HG03571 (cell line): ENCODE data around the gene SBK1.
"Not testable (repeated sequence)": the region's sequence is repeated elsewhere in the genome, so short reads cannot be mapped to it uniquely, and the experiment has no call there.

Source experiments
- ATAC-seq: cut with Tn5 transposase; IDR thresholded peaks from one replicate; pipeline ENCODE4 v1.9.1; 2021; ENCODE audit not compliant: unreplicated experiment

Gene SBK1

DNA sequence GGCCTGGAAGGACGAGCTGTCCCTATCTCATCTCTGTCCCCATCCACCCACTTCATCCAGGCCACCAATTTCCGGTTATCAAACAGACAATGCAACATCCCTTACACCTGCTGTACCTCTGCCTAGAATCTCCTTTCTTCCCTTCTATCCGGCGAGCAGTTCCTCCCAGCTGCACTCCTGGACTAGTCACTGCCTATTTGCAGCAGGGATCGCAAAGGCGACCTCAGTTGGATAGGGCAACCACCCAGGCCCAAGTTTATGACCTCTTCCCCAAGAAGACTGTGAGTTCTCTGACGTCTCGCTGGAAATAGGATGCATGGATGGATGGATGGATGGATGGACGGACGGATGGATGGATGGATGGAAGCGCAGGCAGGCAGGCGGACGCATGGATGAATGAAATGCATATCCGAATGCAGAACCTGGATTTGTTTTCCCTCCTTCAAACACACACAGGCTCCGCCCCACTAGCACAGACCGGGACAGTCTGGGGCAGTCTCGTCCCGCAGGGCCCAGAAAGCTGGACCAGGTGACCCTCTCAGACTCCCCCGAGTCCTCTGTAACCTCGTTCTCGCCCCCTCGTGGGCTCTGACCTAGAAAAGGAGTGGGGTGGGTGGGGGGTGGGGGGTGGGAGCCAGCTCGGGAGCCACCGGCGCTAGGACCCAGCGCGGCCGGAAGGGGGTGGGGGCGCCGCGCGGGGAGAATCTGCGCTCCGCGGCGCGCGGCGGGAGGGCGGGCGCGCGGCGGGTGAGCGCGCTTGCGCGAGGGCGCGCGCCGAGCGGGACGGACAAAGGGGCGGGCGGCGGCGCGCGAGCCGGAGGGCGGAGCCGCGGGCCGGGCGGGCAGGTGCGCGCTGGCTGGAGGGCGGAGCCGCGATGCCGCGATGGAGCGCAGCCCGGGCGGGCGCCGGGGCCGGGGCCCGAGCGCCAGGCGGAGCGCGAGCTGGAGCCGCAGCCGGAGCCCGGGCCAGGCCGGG lies at the start of gene SBK1:
TSS of gene SBK1 (plus strand) at position 875 of the 976 bp plus-strand sequence. CDS start 24,867 bp downstream, outside the sequence.
- ATAC-seq = peak; percentile 64

DNA sequence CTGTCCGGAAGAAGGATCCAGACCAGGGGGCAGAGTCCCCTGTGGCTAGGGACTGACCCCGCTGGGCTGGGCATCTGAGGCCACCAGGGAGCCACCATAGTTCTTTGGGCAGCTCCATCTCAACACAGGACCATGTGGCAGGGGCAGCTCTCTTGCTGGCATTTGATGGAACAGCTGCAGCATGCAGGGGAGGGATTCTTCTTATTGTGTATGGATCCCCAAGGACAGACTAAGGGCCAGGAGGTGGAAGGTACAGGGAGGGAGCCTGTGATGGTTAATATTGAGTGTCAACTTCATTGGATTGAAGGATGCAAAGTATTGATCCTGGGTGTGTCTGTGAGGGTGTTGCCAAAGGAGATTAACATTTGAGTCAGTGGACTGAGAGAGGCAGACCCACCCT lies 42.8 kb upstream of the SBK1 start:
- not testable (repeated sequence) for ATAC-seq

DNA sequence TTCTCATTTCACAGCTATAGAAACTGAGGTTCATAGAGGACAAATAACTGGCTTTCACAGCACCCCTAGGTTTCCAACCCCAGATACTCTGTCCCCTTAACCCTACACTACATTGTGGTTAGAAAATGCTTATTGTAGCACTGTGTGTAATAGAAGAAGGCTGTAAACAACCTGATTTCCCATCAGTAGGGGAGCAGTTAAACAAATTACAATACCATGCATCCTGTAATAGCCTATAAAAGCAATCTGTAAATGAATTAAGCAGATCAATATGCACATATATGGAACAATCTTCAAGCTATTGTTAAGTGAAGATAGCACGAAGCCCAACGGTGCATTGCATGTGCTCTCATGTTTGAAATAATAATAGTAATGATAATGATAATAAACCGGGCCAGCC lies 41.3 kb upstream of the SBK1 start:
- no peak for ATAC-seq

DNA sequence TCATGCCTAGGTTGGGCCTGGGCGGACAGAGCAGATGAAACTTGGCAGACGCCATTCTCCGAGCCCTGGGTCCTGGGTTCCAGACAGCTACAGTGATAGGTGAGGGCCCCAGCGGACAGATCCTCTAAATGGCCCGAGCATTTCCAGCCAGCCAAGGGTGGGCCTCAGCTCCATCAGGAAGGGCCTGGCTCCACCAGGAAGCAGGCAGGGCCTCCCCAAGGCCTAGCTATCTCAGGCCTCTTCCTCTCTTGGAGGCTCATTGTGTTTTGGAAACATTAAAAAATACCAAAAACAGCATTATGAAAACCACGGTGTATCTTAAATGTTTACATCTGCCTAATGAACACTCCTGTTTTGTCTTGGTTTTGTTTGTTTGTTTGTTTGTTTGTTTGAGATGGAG lies 38.2 kb upstream of the SBK1 start:
- ATAC-seq = no peak

DNA sequence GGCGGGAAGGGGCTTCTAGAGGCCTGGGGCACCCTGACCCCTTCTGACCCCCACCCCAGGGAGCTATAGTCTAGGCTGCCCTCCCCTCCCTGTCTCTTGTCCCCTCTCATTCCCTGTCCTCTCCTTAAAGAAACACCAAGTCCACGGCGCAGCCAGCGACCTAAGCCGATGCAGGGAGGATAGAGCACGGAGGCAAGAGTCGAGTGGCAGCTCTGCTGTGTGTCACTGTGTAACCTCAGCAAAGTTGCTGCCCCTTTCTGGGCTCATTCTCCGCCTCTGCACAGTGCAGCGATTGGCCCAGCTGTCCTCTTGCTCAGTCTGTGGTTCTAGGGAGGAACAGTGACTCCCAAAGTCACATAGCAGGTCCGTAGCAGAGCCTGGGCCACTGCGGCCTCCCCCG lies 36.5 kb upstream of the SBK1 start:
- no peak for ATAC-seq

DNA sequence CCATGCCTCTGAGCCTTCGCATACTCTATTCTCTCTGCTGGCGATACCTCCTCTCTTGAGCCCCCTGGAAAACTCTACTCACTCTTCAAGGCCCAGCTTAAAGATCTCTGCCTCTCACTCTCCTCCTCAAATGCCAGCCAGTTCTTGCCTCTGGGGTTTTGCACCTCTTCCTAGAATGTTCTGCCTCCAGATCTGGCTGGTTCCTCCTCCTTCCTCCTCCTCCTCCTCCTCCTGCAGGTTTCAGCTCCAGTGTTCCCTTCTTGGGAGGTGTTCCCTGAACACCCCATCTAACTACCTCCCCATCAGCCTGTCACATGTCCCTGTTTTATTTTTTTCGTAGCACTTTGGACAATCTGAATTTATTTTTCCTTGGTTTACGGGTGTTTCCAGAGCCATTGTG lies 35.1 kb upstream of the SBK1 start:
- ATAC-seq = no peak

DNA sequence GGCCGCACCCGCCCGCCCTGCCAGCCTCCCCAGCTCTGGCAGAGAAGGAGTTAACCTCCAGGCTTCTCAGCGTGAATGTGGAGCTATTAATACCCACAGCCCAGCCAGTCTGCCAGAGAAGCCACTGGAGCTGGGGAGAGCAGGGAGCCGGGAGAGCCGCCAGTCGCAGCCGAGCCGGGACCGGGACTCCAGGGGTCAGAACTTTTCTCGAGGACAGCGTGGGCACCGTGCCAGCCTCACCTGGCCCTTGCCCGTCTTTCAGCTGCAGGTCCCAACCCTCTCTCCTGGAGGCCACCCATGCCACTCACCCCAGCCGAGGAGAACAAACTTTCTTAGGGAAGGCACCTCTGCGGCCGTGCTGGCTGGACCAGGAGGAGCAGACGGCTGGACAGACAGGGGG lies 33.8 kb upstream of the SBK1 start:
- no peak for ATAC-seq

DNA sequence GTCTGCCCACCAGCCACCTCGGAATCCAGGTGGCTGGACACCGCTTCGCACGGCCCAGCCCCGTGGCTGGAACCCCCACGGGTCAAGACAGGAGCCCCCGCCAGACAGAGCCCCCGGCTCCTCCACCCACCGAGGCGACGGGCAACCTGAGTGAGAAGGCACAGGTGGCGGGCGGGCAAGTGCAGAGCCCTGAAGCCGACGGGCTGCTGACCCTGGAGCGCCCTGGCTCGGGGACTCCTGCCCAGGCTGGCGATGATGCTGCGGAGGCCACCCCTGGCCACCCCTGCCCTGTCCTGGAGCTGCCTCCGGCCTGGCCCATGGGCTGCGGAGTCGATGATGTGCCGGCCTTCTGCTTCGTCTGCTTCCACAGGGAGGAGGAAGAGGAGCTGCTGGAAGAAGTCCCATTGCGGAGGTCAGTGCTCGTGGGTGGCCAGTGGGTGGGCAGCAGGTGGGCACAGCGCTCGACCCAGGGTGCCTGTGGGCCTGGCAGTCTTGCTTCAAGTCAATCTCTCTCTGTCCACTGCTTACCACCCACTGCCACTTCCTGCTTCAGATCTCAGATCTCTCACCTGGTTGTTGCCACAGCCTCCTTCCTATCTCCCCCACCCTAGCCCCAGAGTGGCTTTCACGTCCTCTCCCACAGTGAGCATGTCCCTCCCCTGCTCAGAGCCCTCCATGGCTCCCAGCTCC lies 33.1 kb upstream of the SBK1 start:
- no peak for ATAC-seq

DNA sequence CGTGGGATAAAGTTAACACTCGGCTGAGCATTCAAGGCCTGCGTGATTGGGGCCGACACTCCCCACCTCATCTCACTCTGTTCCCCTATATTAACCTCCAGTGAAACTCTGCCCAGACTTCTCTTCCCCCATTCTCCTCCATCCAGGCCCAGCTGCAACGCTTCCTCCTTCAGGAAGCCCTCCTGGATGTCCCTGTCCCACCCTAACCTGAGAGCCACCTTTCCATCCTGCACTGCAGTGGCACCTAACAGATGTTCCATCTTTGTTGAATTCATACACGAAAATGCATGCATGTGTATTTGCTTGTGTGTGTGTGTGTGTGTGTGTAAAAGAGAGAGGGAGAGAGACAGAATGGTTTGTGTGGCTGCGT lies 32.6 kb upstream of the SBK1 start:
- no peak for ATAC-seq

DNA sequence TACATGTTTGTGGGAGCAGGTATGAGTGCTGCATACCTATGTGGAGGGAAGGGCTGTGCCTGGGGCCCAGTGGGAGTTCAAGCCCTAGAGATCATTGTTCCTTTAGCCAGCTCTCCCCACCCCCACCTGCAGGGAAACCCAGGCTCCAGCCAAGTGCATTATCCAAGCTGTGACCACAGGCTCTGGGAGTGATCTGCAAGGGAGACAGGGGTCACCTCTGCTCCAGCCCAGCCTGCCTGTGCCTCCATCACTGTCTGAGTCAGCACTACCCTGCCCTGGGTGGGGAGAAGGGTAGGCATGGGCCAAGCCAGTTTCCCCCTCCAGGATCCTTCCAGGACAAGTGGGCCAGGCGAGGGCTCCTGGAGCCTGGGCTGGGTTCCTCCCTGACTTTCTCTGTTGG lies 32.1 kb upstream of the SBK1 start:
- ATAC-seq = no peak

DNA sequence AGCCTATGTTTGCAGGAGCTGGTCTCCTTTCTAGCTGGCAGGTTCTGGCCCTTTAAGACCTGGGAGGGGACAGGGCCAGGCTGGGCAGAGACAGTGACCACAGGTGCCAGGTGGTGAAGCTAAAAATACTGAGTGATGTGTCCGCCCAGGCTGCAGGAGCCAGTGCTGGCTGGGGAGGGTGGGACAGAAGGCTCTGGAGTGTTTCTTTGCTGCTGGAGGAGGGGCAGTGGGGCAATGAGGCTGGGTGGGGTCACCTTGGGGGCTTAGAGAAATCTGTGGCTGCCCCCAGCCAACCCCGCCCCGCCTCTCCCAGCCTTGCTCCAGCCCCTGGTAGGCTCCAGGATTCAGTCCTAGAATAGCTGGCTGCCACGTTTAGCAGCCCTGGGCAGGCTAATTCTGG lies 30.4 kb upstream of the SBK1 start:
- no peak for ATAC-seq

DNA sequence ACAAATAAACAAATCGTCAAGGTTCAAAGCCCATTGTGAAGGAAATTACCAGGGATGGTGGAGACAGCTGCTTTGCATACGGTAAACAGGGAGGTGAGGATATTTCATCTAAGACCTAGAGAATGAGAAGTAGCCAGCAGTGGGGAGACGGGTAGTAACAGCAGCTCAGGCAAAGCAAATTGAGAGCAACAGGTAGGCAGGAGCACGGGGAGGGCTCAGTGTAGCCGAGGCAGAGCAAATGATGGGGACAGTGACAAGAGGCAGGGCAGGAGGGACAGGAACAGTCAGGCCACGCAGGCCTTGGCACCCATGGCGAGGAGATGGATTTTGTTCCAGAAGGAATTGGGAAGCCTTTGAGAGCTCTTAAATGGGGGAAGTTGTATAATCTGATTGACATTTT lies 29.0 kb upstream of the SBK1 start:
- no peak for ATAC-seq

DNA sequence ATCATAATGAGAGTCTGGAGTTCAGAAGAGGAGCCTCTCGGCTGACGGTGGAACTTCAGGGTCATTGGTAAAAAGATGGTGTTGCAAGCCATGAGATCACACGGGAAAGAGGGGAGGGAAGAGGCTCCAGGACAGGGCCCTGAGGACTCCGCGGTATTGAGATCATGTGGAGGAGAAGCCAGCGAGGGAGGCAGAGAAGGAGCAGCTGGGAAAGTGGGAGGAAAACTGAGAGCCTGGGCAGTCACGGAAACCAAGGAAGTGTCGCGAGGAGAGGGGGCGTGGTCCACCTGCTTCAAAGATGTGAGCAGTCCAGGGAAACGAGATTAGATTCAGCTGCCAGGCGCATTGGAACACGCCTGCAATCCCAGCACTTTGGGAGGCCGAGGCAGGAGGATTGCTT lies 27.7 kb upstream of the SBK1 start:
- no peak for ATAC-seq

DNA sequence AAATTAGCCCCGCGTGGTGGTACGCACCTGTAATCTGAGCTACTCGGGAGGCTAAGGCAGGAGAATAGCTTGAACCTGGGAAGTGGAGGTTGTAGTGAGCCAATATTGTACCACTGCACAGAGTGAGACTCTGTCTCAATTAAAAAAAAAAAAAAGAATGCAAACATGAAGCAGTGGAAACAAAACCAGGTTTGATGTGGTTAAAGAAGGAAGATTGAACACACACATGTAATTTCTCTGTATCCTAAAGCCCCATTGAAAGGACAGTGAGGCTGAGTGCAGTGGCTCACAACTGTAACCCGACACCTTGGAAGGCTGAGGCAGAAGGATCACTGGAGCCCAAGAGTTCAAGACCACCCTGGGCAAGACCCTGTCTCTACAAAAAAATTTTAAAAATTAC lies 26.5 kb upstream of the SBK1 start:
- ATAC-seq = no peak

DNA sequence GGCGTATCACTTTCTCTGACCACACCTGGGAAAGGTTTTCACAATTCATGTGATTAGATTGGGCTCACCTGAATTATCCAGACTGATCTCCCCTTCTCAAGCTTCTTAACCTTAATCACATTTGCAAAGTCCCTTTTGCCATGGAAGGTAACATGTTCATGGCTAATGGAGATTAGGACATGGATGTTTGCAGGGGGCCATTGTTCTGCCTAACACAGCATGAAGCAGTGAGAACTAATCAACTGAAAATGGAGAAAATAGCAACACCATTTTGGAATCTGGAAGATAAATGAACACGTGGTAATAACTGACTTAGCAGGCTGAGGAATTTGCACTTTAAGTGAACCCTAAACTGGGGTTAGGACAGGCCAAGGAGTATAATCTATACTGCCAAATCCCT lies 25.0 kb upstream of the SBK1 start:
- no peak for ATAC-seq

DNA sequence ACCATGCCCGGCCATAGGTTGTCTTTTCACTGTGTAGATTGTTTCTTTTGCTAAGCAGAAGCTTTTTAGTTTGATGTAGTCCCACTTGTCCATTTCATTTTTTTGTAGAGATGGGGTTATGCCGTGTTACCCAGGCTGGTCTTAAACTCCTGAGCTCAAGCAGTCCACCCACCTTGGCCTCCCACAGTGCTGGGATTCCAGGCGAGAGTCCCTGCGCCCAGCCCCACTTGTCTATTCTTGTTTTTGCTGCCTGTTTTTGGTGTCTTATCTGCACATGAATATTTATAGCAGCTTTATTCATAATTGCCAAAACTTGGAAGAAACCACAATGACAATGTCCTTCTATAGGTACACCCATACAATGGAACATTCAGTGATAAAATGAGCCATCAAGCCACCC lies 18.8 kb upstream of the SBK1 start:
- no peak for ATAC-seq

DNA sequence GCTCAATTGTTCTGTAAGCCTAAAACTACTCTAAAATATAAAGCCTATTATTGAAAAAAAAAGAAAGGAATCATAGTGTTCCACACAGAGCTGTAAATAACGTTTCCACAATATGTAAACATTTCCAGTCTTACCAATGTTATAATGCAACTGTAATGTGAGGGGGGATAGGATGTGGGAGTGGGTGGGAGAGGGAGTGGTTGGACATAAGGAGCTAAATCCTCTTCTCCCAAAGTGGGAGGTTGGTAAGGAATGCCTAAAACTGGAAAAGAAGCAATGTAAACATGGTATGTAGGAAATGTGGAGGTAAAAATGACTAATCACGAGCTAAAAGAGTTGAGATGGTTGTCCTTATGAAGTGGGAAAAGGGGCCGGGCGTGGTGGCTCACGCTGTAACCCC lies 17.6 kb upstream of the SBK1 start:
- ATAC-seq = no peak

DNA sequence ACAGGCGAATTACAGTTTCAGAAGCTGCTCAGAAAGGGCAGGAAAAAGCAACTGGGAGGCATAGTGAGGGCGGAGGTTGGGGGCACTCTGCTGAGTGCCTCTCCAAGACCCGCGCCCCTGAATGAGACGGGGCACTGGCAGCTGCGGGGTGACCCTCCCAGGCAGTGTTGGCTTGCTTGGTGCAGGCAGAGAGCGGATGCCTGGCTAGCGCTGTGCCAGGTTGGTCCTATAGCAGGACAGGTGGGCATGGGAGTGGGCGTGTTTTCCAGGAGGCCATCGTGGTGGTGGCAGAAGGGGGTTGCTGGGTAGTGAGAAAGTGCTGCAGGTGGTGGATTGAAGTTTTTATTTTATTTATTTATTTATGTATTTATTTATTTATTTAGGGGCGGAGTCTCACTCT lies 16.0 kb upstream of the SBK1 start:
- ATAC-seq = no peak

DNA sequence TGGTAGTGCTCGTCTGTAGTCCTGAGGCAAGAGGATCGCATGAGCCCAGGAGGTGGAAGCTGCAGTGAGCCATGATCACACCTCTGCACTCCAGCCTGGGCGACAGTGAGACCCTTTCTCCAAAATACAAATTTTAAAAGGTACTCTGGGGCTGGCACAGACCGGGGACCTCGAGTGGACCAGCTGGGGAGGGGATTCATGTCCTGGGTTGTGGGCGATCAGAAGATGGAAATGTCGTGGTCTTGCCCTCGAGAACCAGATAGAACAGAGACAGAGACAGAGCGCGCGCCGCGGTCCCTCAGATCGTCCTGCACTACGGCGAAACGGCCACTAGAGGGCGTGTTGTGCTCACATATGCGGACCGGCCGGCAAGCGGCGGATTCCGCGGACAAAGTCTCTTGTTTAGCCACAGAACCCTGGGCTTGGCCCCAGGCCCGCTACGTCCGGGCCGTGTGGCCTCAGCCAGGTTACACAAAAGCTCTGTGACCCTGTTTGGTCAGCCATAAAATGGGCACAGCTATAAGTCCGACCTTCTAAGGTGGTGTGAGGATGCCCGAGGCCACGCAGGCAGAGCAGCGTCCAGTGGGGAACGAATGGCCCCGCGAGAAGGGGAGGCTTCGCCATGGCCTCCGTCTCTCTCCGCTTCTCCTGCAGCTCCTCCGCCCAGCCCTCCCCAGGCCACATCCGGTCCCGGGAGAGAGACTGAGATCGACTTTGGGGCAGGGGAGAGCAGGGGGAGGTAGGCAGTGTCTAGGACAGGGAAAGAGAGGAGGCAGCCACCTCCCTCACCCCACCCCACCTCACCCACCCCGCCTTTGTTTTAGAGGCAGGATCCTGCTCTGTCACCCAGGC lies 14.6 kb upstream of the SBK1 start:
- no peak for ATAC-seq

DNA sequence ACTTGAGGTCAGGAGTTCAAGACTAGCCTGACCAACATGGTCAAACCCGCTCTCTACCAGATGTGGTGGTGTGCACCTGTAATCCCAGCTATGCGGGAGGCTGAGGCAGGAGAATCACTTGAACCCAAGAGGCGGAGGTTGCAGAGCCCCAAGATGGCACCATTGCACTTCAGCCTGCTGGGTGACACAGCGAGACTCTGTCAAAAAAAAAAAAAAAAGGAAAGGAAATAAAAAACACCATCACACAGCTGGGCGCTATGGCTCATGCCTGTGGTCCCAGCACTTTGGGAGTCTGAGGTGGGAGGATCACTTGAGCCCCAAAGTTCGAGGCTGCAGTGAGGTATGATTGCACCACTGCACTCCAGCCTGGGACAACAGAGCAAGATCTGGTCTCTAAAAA lies 13.3 kb upstream of the SBK1 start:
- no peak for ATAC-seq
